HTR-8/SVneo (cell line): ENCODE results near the gene COL4A5.

ENCODE experiments used
- DNase-seq: peaks from one replicate; pipeline ENCODE4 v3.0.0; 2011; ENCODE audit warnings: low spot score, mixed read lengths; ENCODE audit not compliant: insufficient read length
- FAIRE-seq: peaks from 2 replicates; lab custom pipeline; 2011; peaks lifted over from hg19 to GRCh38; lab: Jason Lieb, UNC

Gene COL4A5

GRCh38 chrX:108736509-108737479 is 297.2 kb downstream of the COL4A5 start, which contains the start of gene IRS4:
IRS4 (minus strand) TSS chrX:108736563.
- DNase-seq (no peak), FAIRE-seq (no peak)

- DNase-seq (no peak), FAIRE-seq (no peak)
These were observed 298.1 kb downstream of the COL4A5 start for GRCh38 chrX:108737754-108738153.

GRCh38 chrX:108740299-108740774 is 300.7 kb downstream of the COL4A5 start:
- DNase-seq (no peak), FAIRE-seq (no peak)
